OCI-LY7 (cell line): ENCODE measurements around the gene SEC61A2. TPM values are rescaled to one million over a fixed set of nuclear protein-coding genes. Genes with fewer than 3 reads are reported as not detected.

Source experiments
- BruUV-seq: library from RNA; stranded (reverse); fragments of 400-500 nt; replicated peaks from 2 replicates; lab custom pipeline; 2021; lab: Mats Ljungman, UMichigan
- CTCF ChIA-PET: fragments of 300-600 bp; sonication (Branson Sonifier 250); formaldehyde crosslinking; loops from one replicate; lab custom pipeline; 2022; ENCODE audit warnings: antibody characterized with exemption; ENCODE audit not compliant: unreplicated experiment; lab: Charles Lee
- POLR2A ChIA-PET: fragments of 300-600 bp; sonication (Branson Sonifier 250); formaldehyde crosslinking; loops from one replicate; lab custom pipeline; 2022; ENCODE audit warnings: antibody characterized with exemption; lab: Charles Lee
- DNase-seq: peaks from one replicate; pipeline ENCODE4 v3.0.0-alpha.2; 2015; ENCODE audit warnings: low spot score
- H2AFZ ChIP-seq: fragments of 200-600 bp; sonication (generic), shearing (Covaris generic); 2 replicates; pipeline ENCODE4 v1.6.1; 2014; ENCODE audit warnings: mild to moderate bottlenecking, antibody characterized with exemption, low read length, moderate library complexity
- H3K27ac ChIP-seq: fragments of 200-600 bp; sonication (generic); 2 replicates; pipeline ENCODE4 v1.5.1; 2014; ENCODE audit warnings: mixed run types, low read depth, mild to moderate bottlenecking, moderate library complexity, low read length, inconsistent platforms; ENCODE audit not compliant: poor library complexity, severe bottlenecking
- H3K36me3 ChIP-seq: fragments of 200-600 bp; sonication (generic); 2 replicates; pipeline ENCODE4 v1.6.1; 2014; ENCODE audit warnings: mild to moderate bottlenecking, antibody characterized with exemption, low read length, moderate library complexity, mixed read lengths; ENCODE audit not compliant: insufficient read depth
- H3K4me1 ChIP-seq: fragments of 200-600 bp; sonication (generic); 2 replicates; pipeline ENCODE4 v1.5.1; 2014; ENCODE audit warnings: mild to moderate bottlenecking, low read length; ENCODE audit not compliant: insufficient read depth, poor library complexity, severe bottlenecking
- H3K4me2 ChIP-seq: fragments of 200-600 bp; sonication (generic); 2 replicates; pipeline ENCODE4 v1.6.1; 2014; ENCODE audit warnings: mild to moderate bottlenecking, low read length
- H3K4me3 ChIP-seq: fragments of 200-600 bp; sonication (generic); 2 replicates; pipeline ENCODE4 v1.5.1; 2014; ENCODE audit warnings: mild to moderate bottlenecking, low read depth, low read length; ENCODE audit not compliant: poor library complexity, severe bottlenecking
- H3K79me2 ChIP-seq: fragments of 200-600 bp; sonication (generic); 2 replicates; pipeline ENCODE4 v1.6.1; 2016; ENCODE audit warnings: low read depth, mild to moderate bottlenecking, low read length, moderate library complexity, mixed read lengths; ENCODE audit not compliant: insufficient read depth
- H3K9me2 ChIP-seq: fragments of 200-600 bp; sonication (generic); 2 replicates; pipeline ENCODE4 v1.6.1; 2016; ENCODE audit warnings: mild to moderate bottlenecking, low read length, mixed read lengths; ENCODE audit not compliant: insufficient read depth
- H3K9me3 ChIP-seq: fragments of 200-600 bp; sonication (generic); 2 replicates; pipeline ENCODE4 v1.6.1; 2014; ENCODE audit warnings: mild to moderate bottlenecking, mixed run types, low read length, mixed read lengths
- H4K20me1 ChIP-seq: fragments of 200-600 bp; sonication (generic); 2 replicates; pipeline ENCODE4 v1.6.1; 2014; ENCODE audit warnings: mild to moderate bottlenecking, antibody characterized with exemption, low read length, moderate library complexity, mixed read lengths; ENCODE audit not compliant: insufficient read depth
- EZH2phosphoT487 ChIP-seq: fragments of 200-600 bp; sonication (generic); IDR thresholded peaks from 2 replicates; pipeline ENCODE4 v1.6.1; 2018; ENCODE audit warnings: low read depth, borderline replicate concordance, mild to moderate bottlenecking, mixed run types, antibody characterized with exemption, low read length, moderate library complexity, mixed read lengths
- intact Hi-C: fragments of 100-400 bp; cut with micrococcal nuclease; formaldehyde crosslinking; loops from one replicate; pipeline ENCODE4 v1.10.0; 2022; ENCODE audit not compliant: unreplicated experiment
- total RNA-seq, 2 experiments: library from RNA; depleted of rRNA in 1 of 2; stranded (reverse); fragments of >200 nt in 1 of 2; shearing (Covaris generic) in 1 of 2; gene quantifications; 2 replicates each; pipeline ENCODE4 v1.2.3, GENCODE V29; 2014 to 2022
- TF ChIP-seq, protein P1 (sequence below): fragments of 200-600 bp; sonication (generic); conservative IDR thresholded peaks from 2 replicates; pipeline ENCODE4 v1.5.1; 2014; ENCODE audit warnings: mild to moderate bottlenecking, antibody characterized with exemption, low read length, moderate library complexity, mixed read lengths

Gene SEC61A2
- total RNA-seq, 2 experiments from 2014 or later, result 5.5 to 15.1 TPM

DNA sequence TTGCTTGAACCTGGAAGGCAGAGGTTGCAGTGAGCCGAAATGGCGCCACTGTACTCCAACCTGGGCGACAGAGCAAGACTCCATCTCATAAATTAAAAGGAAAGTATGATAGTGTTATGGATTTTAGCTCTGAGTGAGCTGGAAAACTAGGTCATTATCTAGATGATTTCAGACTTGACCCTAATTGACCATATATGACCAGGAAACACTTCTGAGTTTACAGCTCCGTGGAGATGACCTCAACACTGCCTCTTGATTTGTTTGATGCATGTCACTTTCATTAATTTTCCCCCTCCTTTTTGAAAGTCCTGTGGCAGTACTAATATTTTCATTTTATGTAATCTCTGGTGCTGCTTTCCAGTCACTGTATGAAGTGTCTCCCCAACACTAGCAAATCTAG, 7.8 kb upstream of the SEC61A2 start:
- POLR2A ChIA-PET, result no interaction called here
- BruUV-seq, result no TSS peak
- peaks cover 61% of the 10 kb centered on the region for H3K36me3 ChIP-seq
- H3K4me3 ChIP-seq, result no peak overlapping the region
- no peak for DNase-seq
- H3K9me3 ChIP-seq, result no peaks in the 10 kb centered on the region
- no peaks in the 10 kb centered on the region for H3K9me2 ChIP-seq
- CTCF ChIA-PET, result no interaction called here
- H3K4me2 ChIP-seq, result no peak overlapping the region
- no peaks in the 10 kb centered on the region for H3K4me1 ChIP-seq
- H3K79me2 ChIP-seq, result no peaks in the 10 kb centered on the region
- H3K27ac ChIP-seq, result no peak overlapping the region
- TF ChIP-seq, protein P1, sequence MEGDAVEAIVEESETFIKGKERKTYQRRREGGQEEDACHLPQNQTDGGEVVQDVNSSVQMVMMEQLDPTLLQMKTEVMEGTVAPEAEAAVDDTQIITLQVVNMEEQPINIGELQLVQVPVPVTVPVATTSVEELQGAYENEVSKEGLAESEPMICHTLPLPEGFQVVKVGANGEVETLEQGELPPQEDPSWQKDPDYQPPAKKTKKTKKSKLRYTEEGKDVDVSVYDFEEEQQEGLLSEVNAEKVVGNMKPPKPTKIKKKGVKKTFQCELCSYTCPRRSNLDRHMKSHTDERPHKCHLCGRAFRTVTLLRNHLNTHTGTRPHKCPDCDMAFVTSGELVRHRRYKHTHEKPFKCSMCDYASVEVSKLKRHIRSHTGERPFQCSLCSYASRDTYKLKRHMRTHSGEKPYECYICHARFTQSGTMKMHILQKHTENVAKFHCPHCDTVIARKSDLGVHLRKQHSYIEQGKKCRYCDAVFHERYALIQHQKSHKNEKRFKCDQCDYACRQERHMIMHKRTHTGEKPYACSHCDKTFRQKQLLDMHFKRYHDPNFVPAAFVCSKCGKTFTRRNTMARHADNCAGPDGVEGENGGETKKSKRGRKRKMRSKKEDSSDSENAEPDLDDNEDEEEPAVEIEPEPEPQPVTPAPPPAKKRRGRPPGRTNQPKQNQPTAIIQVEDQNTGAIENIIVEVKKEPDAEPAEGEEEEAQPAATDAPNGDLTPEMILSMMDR, result no peak
- no peak for TF ChIP-seq EZH2phosphoT487
- H4K20me1 ChIP-seq, result no peaks in the 10 kb centered on the region
- intact Hi-C loops, result no loop called here
- no peak overlapping the region for H2AFZ ChIP-seq

DNA sequence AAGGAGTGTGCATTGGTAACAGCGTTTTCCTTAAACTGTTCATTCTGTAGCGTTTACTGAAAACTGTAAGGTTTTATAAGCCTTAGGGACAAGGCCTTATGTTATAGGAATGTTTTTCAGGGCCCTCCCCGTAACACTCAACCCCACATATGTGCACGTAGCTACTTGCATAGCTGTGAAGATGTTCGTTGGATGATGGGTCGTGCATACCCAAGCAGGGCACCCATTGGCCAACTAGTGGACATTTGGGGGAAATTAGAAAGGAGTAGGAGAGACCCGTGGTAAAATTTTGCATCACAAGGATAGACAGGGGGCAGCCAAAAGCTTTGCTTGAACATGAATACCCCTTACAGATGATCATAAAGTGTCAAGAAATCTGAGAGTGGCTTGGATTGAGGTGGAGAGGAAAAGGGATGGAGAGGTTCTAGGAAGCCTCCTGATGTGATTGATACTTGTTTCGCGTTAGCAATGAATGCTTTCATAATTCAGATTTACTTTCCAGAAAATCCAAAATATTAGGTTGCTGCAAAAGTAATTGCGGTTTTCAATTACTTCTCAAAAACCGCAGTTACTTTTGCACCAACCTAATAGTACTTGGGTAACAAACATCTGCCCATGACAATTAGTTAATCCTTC, 878 bp downstream of the SEC61A2 start:
- Histone ChIP-seq H3K79me2 (no peaks in the 10 kb centered on the region; the same call in 1 of the 2 replicates), H3K27ac (peak overlapping the region; percentile 30), H3K36me3 (peaks cover 9% of the 10 kb centered on the region; the same call in 1 of the 2 replicates), H2AFZ (peak overlapping the region; percentile 90), H3K9me3 (no peaks in the 10 kb centered on the region), H3K4me3 (peak overlapping the region; percentile 91), H4K20me1 (no peaks in the 10 kb centered on the region), H3K9me2 (no peaks in the 10 kb centered on the region), H3K4me1 (peaks cover 6% of the 10 kb centered on the region), H3K4me2 (peak overlapping the region; percentile 97)
- no TSS peak for BruUV-seq
- peak; percentile 86 for DNase-seq
- ChIA-PET POLR2A (interaction anchor here (0.5 to 0.6 kb wide), 3 partner anchors 369 to 500 kb away, joined by 3 to 5 read pairs (median 4); no protein-coding TSS in a partner anchor), CTCF (interaction anchor here (0.5 to 0.6 kb wide), 2 partner anchors 88 to 274 kb away, joined by 3 to 5 read pairs; partner anchors contain the start of gene UPF2)
- TF ChIP-seq, protein P1, result peak; percentile 84
- TF ChIP-seq EZH2phosphoT487, result no peak
- intact Hi-C loops, result loop anchor here (1.0 to 2.0 kb wide), 2 partner anchors 65 to 144 kb away; partner anchors contain the start of gene NUDT5

GRCh38 chr10:12135631-12136030, 6.2 kb downstream of the SEC61A2 start:
- no peak overlapping the region for H2AFZ ChIP-seq
- no peak overlapping the region for H3K27ac ChIP-seq
- no peak for DNase-seq
- no peaks in the 10 kb centered on the region for H3K79me2 ChIP-seq
- ChIA-PET CTCF (interaction anchor here (0.5 kb wide), 1 partner anchor 20 kb away, joined by 3 read pairs; no protein-coding TSS in a partner anchor), POLR2A (interaction anchor here (1.1 to 1.2 kb wide), 2 partner anchors 11 to 30 kb away, joined by 3 to 6 read pairs; no protein-coding TSS in a partner anchor)
- no peak overlapping the region for H3K4me3 ChIP-seq
- no peaks in the 10 kb centered on the region for H3K9me3 ChIP-seq
- no peaks in the 10 kb centered on the region for H3K9me2 ChIP-seq
- H3K4me1 ChIP-seq, result peaks cover 1% of the 10 kb centered on the region
- H4K20me1 ChIP-seq, result no peaks in the 10 kb centered on the region
- intact Hi-C loops, result no loop called here
- TF ChIP-seq EZH2phosphoT487, result no peak
- TF ChIP-seq, protein P1, result no peak
- no peak overlapping the region for H3K4me2 ChIP-seq
- peaks cover 44% of the 10 kb centered on the region for H3K36me3 ChIP-seq
- no TSS peak for BruUV-seq
